Activated naive CD4-positive, alpha-beta T cell treated with Interleukin-2 at 50 U/mL for 16 hours (primary cell): ENCODE results near the gene EPHA2.
"Not testable (repeated sequence)": the region's sequence is repeated elsewhere in the genome, so short reads cannot be mapped to it uniquely, and the experiment has no call there.

Experiments
- DNase-seq: peaks from one replicate; pipeline ENCODE4 v3.0.0-alpha.2; 2020

Gene EPHA2

DNA sequence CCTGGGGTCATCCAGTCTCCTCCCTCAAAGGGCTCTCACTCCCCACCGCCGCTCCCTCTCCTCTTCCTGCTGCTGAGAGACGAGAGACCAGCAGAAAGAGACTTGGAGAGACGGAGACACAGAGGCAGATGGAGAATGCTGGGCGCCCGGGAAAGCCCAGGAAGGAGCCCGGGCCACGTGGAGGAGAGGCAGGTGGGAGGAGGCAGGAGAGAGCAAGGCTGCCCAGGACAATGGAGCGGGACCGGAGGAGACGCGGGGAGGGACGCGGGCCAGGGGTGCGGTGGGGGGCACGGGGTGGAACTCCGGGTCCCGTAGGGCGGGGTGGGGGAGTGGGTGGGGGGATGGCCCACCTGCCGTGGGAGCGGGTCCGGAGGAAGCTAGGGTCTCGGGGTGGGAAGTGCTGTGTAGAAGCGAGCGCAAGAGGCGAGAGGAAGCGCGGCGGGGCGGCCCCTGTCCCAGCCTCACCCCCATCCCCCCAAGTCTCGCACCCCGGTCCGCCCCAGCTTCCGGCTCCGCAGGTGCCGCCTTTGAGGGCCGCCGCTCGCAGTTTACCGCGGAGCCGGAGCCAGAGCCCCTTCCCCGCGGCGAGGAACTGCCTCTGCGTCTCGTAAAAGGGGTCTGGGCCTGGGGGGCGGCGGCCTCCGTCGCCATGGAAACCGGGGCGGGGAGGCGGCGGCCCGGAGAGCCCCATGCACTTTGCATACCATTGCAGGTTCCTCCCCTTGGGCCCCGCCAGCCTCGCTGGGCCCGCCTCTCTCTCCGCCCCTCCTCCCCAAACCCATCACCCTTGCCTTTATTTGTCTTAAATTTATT lies 11.7 kb upstream of the EPHA2 start:
- peak; percentile 64 for DNase-seq

DNA sequence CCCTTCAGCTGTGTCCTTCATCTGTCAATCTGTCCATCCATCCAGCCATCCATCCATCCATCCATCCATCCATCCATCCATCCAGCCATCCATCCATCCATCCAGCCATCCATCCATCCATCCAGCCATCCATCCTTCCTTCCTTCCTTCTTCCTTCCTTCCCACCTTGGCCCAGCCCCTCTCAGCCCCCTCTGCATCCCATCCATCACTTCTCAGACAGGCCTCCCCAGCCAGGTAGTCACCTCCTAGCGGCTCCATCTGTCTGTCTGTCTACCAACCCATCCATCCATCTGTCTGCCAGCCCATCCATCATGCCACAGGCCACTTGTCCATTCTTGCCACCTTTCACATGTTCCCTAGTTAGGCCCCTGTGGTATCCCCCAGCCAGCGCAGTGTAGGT lies 10.2 kb upstream of the EPHA2 start:
- no peak for DNase-seq

DNA sequence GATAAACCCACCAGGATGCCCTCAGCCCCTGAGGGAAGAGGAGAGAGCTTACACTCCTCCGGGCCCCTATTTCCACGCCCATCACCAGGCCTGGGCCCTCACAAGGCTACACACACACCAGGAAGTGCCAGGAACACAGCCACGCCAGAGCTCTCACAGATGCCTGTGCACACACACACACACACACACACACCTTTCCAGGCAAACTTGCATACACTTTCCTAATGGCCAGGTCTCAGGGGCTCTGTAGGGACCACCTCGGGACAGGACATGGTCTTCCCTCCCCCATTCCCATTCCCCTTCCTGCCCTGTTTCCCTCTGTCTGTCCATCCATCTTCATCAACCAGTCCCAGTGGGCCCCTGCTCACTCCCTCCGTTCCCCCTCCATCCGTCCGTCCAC lies 9.7 kb upstream of the EPHA2 start:
- no peak for DNase-seq

DNA sequence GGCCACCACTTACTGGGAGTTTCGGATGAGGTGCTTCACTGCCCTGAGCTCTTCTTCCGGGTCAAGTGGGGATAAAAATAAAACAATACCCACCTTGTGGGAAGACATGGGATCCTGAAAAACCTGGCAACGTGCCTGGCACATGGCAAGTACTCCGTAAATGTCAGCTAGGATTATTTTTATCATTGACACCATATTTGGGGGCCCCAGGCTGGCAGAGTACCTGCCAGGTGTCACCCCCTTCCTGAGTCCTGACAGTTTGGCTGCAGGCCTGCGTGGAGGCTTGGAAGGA lies 9.2 kb upstream of the EPHA2 start:
- no peak for DNase-seq

DNA sequence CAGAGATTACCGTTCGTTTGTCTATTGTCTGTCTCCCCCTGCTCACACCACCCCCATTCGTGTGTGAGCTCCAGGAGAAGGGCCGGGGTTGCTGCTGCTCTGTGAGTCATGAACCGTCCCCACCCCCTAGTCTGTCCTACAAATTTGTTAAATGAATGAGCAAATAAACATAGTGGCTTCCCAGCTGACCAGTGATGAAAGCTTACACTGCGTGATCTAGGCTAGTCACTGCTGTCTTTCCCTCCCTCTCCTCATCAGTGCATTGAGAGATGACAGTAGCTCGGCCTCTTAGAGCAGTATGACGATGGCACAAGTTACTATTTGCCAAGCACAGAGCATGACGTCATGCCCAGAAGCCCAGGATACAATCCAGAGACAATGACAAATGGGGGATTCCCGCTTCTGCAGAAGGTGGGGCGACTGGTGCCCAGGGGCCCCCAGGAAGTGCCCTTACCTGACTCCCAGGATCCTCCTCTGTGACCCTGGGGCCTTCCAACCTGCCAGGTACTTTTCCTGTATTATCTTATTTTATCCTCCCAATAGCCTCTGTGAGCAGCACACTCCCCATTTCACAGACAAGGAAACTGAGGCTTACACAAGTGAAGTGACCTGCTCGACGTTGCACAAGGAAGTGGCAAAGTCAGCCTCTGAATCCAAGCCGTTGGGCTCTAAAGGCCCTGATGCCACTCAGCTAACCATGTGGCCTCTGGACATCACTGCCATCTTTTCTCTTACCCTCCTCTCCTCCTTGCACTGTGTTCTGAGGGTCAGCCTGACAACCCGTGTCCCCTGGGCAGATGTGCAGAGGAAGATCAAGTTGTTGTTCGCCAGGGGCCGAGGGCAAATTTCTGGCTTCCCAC lies 8.6 kb upstream of the EPHA2 start:
- no peak for DNase-seq

DNA sequence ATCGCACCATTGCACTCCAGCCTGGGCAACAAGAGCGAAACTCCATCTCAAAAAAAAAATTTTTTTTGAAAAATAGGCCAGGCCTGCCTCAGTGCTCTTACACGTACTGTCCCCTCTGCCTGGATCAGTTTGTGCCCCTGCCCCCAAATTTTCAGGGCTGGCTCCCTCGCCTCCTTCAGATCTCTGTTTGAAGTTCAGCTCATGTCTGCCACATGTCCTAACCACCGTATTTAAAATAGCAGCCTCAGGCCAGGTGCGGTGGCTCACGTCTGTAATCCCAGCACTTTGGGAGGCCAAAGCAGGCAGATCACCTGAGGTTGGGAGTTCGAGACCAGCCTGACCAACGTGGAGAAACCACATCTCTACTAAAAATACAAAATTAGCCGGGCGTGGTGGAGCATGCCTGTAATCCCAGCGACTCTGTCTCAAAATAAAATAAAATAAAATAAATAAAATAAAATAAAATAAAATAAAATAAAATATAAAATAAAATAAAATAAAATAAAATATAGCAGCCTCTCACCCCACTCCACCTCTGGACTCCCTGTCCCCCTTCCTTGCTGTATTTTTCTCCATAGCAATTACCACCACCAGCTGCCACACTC lies 7.8 kb upstream of the EPHA2 start:
- DNase-seq = not testable (repeated sequence)

DNA sequence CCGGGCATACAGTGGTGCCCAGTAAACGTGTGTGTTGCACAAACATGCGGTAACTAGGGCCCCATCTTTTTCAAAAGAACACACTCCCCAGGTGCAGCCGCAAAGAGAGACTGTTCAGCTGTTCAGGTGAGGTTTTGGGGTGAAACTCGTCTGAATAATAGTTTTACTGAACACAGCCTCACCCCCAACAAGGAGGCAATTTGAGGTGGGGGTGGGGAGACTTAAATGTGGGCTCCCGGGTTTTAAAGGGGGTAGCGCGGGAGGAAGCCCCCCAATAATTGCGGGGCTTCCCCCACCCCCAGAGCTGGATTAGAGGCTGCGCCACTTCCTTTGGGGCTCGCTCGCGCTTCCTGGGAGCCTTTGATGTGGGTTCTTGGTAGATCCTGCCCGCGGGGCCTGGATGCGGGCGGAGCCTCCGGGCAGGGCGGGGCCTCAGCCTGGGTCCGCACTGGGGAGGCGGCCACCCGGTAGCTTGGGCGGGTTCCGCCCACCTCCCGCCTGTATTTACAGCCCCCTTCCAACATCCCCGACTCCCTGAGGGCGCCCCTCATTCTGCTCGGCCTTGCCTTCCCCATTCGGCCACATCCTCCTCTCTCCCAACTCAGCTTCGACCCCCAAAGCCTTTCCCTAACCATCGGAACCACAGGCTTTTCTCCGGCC lies 6.4 kb upstream of the EPHA2 start:
- peak; percentile 65 for DNase-seq

DNA sequence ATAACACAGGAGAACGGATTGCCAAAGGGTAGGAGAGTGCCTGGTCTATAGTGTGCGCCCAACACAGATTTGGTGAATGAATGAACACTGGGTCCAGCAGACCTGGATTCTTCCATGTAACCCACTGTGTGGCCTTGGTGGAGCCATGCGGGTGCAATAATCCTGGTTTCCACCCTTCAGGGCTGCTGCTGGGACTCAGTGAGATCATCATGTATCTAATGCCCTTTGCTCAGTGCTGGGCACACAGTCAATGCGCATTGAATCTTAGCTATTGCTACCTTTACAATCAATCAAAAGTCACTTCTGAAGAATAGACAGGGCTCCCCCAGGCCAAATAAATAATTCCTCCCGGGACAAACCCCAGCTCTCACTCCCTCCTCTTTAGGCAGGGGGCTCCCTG lies 5.8 kb upstream of the EPHA2 start:
- DNase-seq = no peak

DNA sequence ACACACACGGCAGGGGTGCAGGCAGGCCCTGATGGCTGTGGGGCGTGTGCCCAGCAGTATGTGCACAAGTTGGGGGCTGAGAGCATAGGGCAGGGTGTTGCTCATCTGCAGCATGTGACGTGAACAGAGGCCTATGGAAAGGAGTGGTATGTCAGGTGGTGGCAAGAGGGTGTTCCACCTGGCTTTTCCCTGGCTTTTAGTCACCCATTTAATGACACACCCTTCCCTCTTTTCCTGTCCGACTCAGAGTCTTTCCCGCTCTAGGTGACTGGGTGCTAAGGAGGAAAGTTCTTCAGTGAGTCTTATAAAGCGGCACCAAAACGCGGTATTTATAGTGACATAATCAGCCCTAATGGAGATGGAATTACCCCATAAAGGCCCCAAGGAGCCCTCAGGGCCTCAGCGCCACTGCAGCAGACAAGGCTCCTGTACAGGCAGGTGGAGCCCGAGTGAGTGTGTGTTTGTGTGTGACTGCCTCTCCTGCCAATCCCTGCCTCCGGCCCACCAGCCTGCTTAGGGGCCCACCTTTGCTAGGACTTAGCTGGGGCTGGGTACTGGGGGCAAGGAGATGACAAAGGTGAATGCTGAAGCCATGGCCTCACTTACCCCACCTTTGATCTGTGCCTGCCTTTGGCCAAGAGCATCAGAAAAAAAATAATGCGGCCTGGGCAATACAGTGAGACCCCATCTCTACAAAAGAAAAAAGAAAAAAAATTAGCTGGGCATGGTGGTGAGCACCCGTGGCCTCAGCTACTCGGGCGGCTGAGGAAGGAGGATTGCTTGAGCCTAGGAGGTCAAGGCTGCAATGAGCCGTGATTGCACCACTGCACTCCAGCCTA lies 3.3 kb upstream of the EPHA2 start:
- no peak for DNase-seq

DNA sequence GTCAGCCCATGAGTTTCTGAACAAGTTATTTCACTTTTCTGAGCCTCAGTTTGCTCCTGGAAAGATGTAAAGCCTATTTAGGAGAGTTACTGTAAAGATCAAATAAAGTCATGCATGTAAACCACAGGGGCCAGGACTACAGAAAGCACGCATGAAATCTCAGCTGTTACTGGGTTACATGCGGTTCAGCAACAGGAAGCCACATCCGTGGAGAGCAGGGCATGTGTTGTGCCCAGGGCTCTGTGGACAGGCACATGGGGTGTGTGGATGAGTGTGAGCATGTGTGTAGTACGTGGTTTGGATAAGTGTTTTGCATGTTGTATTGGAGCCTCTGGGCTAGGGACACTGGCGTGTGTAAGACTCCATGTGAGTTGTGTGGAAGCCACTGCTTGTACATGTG lies 2.2 kb upstream of the EPHA2 start:
- DNase-seq = peak; percentile 23

DNA sequence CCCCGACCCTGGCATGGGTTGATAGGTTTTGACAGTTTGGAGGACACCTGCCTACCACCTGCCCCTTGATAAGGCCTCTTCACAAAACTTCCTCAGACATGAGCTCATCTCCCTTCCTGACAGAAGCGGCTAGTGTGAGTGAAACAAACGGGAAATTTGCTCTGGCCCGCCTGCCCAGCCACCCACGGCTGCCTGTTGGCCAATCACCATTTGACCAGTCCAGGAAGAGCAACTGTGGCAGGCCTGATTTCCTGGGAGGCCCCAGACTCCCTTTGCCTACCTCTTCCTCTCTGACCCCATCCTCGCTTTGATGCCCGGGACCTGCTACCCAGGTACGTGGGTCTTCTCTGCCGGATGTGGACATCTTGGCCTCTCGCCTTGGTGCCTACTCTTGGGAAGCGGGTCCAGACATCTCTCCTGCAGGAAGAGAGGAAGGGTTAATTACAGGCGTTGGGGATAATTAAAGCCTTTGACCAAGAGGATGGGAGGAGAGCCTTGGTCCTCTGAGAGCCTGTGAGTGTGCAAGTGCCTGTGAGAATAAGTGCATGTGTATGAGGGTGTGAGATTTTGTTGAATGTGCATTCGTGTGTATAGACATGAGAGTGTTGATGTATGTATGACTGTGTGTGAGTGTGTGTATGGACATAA lies 1.1 kb upstream of the EPHA2 start:
- no peak for DNase-seq

DNA sequence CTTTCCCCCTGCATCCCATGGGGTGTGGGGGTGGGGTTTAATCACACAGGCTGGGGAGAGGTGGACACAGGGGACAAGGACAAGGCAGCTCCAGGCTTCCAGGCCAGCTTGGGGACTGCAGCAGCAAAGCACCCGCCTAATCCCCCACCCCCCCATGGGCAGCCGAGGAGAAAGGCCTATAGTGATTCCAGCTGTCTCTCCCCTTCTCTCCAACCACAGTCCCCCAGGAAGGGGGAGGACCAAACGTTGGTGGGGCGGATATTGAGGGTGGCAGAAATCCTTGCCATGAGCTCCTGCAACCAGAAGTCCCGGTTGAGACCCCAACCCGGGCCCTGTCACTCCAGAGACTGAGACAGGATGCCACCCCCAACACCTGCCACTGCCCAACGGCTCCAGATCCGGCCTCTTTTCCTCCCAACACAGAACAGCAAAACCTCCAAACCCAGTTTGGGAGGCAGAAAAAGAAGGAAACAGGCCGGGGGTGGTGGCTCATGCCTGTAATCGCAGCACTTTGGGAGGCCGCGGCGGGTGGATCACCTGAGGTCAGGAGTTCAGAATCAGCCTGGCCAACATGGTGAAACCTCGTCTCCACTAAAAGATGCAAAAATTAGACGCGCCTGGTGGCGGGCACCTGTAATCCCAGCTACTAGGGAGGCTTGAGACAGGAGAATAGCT lies 1.7 kb downstream of the EPHA2 start:
- no peak for DNase-seq

DNA sequence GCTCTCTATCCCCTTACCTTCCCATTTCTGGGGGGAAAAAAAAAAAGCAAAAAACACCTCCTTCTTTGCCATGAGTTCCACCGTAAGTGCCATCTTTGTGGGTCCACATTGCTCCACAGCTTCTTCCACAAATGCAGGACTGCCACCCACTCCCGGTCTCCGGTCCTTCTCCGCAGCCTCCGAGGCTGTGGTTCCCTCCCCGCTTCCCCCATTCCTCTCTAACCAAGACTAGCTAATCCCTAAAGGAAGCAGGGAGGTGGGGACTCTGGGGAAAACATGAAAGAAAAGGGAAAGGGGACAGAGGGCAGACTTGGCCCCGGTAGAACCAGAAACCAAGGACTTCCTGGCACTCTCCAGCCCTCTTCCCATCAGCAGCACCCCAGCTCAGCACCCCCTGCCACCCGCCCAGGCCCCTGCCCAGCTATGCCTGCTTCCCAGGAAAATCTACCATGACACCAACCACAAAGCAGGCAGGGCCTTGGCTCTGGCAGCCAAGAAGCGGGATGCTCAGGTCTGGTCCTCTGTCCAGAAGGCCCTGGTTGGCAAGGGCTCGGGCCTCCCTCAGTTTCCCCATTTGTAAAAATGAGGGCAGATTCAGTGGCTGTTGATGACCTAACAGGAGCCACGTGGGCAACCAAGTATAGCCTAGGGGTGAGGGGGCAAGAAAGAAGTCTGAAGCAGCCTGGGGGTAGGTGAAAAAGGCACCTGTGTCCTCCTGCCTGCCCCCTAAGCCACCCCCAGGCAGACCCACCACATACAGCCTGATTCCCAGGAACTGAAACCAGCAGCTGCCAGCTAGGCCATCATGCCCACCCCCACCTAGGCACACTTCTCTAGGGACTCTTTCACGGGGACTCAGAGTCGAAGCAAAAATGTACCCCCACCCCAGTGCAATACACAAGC lies 2.5 kb downstream of the EPHA2 start:
- DNase-seq = no peak

DNA sequence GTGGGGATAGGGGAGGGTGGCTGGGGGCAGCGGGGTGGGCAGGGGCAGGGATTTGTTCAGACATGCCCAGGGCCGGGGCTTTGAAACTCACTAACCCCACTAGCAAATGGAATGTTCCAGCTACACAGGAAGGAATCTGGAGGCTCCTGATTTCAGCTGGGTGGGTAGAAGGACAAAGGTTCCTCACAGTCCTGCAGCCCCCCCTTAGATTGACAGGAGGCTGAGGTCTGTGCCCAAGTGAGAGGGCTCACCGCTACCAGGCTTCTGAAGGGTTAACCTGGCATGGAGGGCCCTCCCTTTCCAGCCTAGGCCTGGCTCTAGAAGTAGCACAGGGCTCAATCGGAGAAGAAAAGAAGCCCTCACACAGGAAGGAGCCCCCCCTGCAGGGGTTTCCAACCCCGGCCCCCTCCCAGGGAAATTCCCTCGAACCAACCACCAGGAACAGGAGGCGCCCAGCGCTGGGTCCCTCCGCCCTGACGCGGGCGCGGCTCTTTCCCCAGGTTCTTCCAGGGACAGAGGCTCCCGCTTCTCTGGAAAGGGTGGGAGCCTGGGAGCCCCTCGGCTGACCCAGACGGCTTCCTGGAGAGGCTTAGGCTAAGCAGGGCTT lies 3.3 kb downstream of the EPHA2 start:
- DNase-seq = no peak

DNA sequence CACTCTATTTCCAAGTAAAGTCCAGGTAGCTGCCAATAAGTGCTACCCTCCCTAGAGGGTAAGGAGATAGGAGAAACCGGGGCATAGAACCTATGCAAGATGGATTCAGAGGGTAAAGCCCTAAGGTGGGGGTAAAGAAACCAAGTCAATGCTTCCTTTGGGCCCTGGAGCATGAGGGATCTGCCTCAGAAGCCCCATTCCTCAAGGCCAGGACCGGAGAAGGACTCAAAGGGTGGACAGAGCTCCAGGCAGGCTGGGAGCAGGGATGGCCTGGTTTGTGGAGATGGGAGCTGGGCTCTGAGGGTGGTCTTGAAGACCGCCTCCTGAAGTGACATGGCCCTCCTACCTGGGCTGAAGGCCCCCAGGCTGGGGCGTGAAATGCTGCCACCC lies 3.9 kb downstream of the EPHA2 start:
- no peak for DNase-seq

DNA sequence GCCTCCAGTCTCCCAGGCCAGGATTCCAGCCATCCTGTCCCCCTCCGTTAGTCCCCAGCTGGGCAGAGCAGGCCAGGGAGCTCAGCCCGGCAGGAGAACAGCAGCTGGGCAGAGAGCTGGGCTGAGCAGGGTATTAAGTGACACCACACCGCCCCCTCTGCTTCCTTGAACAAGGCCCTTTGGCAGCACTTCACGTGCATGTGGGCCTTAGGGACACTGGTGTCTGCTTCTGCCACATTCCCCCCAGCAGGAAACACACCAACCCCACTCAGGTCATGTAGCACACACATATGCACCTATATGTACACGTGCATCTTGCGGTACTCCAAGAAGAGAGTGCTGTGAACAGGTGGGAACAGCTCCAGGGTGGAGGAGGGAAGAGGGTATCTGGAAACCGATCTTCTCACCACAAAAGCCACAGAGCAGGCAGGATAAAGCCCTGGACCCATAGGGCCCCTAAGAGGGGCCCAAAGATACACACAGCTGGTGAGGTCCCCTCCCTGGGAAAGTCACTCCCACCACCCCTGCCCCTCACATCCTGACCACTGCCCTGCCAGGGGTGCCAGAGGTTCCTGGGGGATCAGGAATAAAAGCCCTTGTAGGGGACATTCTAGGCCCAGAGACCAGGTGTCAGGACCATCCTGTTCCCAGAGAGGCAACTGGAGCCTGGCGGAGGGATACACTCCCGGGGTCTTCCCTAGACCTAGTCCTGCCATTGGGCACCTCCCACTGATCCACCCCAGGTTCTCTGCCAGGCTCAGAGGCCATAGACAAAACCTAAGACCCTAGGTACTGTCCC lies 4.5 kb downstream of the EPHA2 start:
- DNase-seq = no peak

DNA sequence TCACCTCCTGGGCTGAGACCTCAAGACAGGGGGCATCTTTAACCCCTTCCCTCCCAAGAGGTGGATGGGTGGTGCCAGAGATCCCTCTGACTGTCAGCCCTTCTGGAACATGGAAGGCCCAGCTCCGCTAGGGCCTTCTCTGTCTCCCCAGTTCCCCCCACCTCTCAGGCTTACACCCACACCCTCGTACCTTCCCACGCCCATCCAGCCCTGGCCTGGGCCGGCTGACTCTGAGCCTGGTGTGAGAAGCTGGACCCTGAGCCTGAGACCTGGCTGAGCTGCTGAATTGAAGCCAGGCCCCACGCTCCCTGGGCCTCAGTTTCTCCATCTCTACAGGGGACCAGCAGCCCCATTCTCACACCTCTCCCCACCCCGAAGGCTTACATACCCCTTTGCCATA lies 5.4 kb downstream of the EPHA2 start:
- DNase-seq = no peak

DNA sequence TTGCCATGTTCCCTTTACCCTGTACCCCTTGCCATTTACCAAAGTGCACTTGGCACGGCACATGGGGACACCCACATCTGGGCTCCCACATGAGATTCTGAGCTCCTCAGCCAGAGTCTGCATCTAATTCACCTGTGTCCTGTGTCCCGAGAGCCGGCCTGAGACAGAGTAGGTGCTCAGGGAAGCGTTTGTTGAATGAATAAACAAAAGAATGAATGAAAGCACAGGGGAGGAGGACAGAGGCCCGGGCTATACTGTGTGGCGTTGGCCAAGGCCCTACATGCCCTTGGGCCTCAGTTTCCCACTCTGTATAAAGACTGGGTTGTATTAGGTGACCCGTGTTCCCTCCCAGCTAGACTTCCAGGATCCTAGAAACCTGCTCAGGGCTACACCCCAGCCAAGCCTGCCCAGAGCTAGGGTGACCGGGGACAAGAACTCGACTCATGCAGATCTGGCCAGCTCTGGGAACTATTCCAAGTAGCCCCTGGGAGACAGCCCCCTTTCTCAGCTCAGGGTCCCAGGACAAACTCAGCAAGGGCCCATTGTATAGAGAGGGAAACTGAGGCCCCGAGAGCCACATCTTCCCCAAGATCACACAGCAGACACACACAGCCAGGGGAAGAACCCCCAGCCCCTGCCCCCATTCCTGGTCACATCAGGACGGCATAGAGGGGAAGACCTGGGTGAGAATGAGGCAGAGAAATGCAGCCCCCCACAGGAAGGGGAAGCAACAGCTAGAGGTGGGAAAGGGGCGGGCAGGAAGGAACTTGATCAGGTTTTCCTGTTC lies 6.0 kb downstream of the EPHA2 start:
- no peak for DNase-seq
